Neural cell (in vitro differentiated cells): ENCODE data around the gene INPP5E. TPM values are rescaled to one million over a fixed set of nuclear protein-coding genes. Genes with fewer than 3 reads are reported as not detected.

Experiments
- H2AFZ ChIP-seq: fragments of 200-600, 300-800 bp; sonication (generic), shearing (Covaris generic); 2 replicates; pipeline ENCODE4 v1.6.0; 2014; ENCODE audit warnings: low read depth, mild to moderate bottlenecking, antibody characterized with exemption, low read length, moderate library complexity
- H3F3A ChIP-seq: fragments of 200-600 bp; shearing (Covaris generic); 2 replicates; pipeline ENCODE4 v1.6.1; 2016; ENCODE audit warnings: mild to moderate bottlenecking, moderate library complexity, mixed read lengths, antibody characterized with exemption, low read length; ENCODE audit not compliant: insufficient read depth, poor library complexity, severe bottlenecking
- H3K27ac ChIP-seq: fragments of 200-600, 300-800 bp; sonication (generic), shearing (Covaris generic); 2 replicates; pipeline ENCODE4 v1.5.1; 2014; ENCODE audit warnings: mild to moderate bottlenecking, low read length, moderate library complexity
- H3K27me3 ChIP-seq: fragments of 300-800, 200-600 bp; sonication (generic), shearing (Covaris generic); 2 replicates; pipeline ENCODE4 v1.6.0; 2014; ENCODE audit warnings: mild to moderate bottlenecking, low read depth, low read length, moderate library complexity; ENCODE audit not compliant: insufficient read depth
- H3K36me3 ChIP-seq: fragments of 300-800, 200-600 bp; sonication (generic), shearing (Covaris generic); 2 replicates; pipeline ENCODE4 v1.5.1; 2014; ENCODE audit warnings: mild to moderate bottlenecking, antibody characterized with exemption, low read length, moderate library complexity; ENCODE audit not compliant: insufficient read depth
- H3K4me2 ChIP-seq: fragments of 300-800, 200-600 bp; sonication (generic), shearing (Covaris generic); 2 replicates; pipeline ENCODE4 v1.6.0; 2014; ENCODE audit warnings: mild to moderate bottlenecking, low read length
- H3K4me3 ChIP-seq: fragments of 300-800, 200-600 bp; sonication (generic), shearing (Covaris generic); 2 replicates; pipeline ENCODE4 v1.5.1; 2014; ENCODE audit warnings: mild to moderate bottlenecking, low read length, moderate library complexity
- H3K79me2 ChIP-seq: fragments of 200-600 bp; shearing (Covaris generic); replicated peaks from 2 replicates; pipeline ENCODE4 v1.6.0; 2014; ENCODE audit warnings: mild to moderate bottlenecking, low read length, moderate library complexity; ENCODE audit not compliant: insufficient read depth
- H3K9ac ChIP-seq: fragments of 300-800, 200-600 bp; sonication (generic), shearing (Covaris generic); 2 replicates; pipeline ENCODE4 v1.6.1; 2016; ENCODE audit warnings: mild to moderate bottlenecking, low read length, mixed read lengths
- H3K9me2 ChIP-seq: fragments of 200-600 bp; shearing (Covaris generic); 2 replicates; pipeline ENCODE4 v1.6.1; 2016; ENCODE audit warnings: mild to moderate bottlenecking, low read length, mixed read lengths; ENCODE audit not compliant: insufficient read depth
- H3K9me3 ChIP-seq: fragments of 200-600, 300-800 bp; sonication (generic), shearing (Covaris generic); 2 replicates; pipeline ENCODE4 v1.6.1; 2016; ENCODE audit warnings: mild to moderate bottlenecking, mixed run types, low read length, moderate library complexity, mixed read lengths
- H4K20me1 ChIP-seq: fragments of 200-600 bp; shearing (Covaris generic); 2 replicates; pipeline ENCODE4 v1.6.1; 2016; ENCODE audit warnings: mild to moderate bottlenecking, mixed run types; ENCODE audit not compliant: insufficient read depth
- EP300 ChIP-seq: fragments of 450-650 bp; conservative IDR thresholded peaks from 2 replicates; pipeline ENCODE4 v1.6.1; 2014; ENCODE audit warnings: antibody characterized with exemption, mild to moderate bottlenecking, moderate library complexity; ENCODE audit not compliant: poor library complexity, severe bottlenecking
- EZH2 ChIP-seq: fragments of 200-600, 300-800 bp; shearing (Covaris generic), sonication (generic); IDR thresholded peaks from 2 replicates; pipeline ENCODE4 v1.6.1; 2014; ENCODE audit warnings: antibody characterized with exemption, low read length, borderline replicate concordance, mild to moderate bottlenecking; ENCODE audit not compliant: insufficient read depth, poor library complexity, severe bottlenecking
- MXI1 ChIP-seq: fragments of 450-650 bp; conservative IDR thresholded peaks from 2 replicates; pipeline ENCODE4 v1.6.1; 2014; ENCODE audit warnings: antibody characterized with exemption, mild to moderate bottlenecking; ENCODE audit not compliant: poor library complexity, severe bottlenecking
- POLR2AphosphoS5 ChIP-seq: IDR thresholded peaks from 2 replicates; pipeline ENCODE4 v1.6.1; 2012
- RAD21 ChIP-seq: fragments of 450-650 bp; conservative IDR thresholded peaks from 2 replicates; pipeline ENCODE4 v1.6.1; 2014; ENCODE audit warnings: antibody characterized with exemption, mild to moderate bottlenecking, moderate library complexity
- SMC3 ChIP-seq: fragments of 450-650 bp; conservative IDR thresholded peaks from 2 replicates; pipeline ENCODE4 v1.6.1; 2014; ENCODE audit warnings: antibody characterized with exemption, mild to moderate bottlenecking, moderate library complexity; ENCODE audit not compliant: poor library complexity
- TAF1 ChIP-seq: IDR thresholded peaks from 2 replicates; pipeline ENCODE4 v1.6.1; 2012; ENCODE audit warnings: low read depth
- polyA plus RNA-seq: library from polyadenylated mRNA; depleted of rRNA; stranded (reverse); fragments of >200 nt; gene quantifications from 2 replicates; pipeline ENCODE4 v1.2.3, GENCODE V29; 2014
- TF ChIP-seq, protein P1 (sequence below): fragments of 450-650 bp; IDR thresholded peaks from 2 replicates; pipeline ENCODE4 v1.5.1; 2014; ENCODE audit warnings: antibody characterized with exemption, mild to moderate bottlenecking, moderate library complexity; ENCODE audit not compliant: poor library complexity, severe bottlenecking
- TF ChIP-seq, protein P2 (sequence below): IDR thresholded peaks from 2 replicates; pipeline ENCODE4 v1.6.1; 2012; ENCODE audit warnings: borderline replicate concordance

Gene INPP5E
- polyA plus RNA-seq, 1 donor from 2014 or later: 17.9 TPM

DNA sequence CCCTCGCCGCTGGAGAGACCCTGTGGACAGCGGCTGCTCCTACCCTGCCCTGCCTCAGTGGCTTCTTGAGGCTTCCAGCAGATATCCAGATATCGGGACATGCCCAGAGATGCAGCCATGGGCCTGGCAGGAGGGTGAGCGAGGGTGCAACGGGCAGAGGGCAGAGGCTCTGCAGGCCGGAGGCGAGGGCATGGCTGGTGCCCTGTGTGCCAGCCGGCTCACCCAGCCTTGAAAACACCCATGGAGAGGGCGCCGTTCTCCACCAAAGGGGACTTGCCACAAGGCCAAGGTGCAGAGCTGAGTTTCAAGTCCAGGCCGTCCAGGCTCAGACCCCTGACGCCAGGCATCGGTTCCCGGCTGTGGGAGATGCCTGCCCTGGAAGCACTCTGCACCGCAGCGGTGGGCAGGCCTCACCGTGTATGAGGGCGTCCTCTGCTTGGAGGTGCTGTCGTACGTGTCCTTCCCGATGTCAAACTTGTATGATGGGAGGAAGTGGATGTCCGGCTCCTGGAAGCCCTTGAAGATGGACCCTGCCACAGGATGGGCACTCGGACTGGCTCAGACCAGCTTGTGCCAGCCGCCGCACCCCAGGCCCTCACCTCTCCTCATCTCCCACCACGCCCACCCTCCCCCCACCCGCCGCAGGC, 8.9 kb downstream of the INPP5E start:
- Histone ChIP-seq H3K27me3 (no peaks in the 10 kb centered on the region), H3K36me3 (no peaks in the 10 kb centered on the region), H3K9me2 (no peaks in the 10 kb centered on the region), H3K4me3 (no peak overlapping the region), H3K79me2 (peaks cover 4% of the 10 kb centered on the region), H3F3A (no peaks in the 10 kb centered on the region), H4K20me1 (no peaks in the 10 kb centered on the region), H3K9me3 (no peaks in the 10 kb centered on the region), H3K9ac (no peak overlapping the region), H3K27ac (no peak overlapping the region), H2AFZ (no peak overlapping the region), H3K4me2 (no peak overlapping the region)
- TF ChIP-seq POLR2AphosphoS5 (no peak), SMC3 (no peak), RAD21 (no peak)
- TF ChIP-seq, protein P1, sequence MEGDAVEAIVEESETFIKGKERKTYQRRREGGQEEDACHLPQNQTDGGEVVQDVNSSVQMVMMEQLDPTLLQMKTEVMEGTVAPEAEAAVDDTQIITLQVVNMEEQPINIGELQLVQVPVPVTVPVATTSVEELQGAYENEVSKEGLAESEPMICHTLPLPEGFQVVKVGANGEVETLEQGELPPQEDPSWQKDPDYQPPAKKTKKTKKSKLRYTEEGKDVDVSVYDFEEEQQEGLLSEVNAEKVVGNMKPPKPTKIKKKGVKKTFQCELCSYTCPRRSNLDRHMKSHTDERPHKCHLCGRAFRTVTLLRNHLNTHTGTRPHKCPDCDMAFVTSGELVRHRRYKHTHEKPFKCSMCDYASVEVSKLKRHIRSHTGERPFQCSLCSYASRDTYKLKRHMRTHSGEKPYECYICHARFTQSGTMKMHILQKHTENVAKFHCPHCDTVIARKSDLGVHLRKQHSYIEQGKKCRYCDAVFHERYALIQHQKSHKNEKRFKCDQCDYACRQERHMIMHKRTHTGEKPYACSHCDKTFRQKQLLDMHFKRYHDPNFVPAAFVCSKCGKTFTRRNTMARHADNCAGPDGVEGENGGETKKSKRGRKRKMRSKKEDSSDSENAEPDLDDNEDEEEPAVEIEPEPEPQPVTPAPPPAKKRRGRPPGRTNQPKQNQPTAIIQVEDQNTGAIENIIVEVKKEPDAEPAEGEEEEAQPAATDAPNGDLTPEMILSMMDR: no peak

DNA sequence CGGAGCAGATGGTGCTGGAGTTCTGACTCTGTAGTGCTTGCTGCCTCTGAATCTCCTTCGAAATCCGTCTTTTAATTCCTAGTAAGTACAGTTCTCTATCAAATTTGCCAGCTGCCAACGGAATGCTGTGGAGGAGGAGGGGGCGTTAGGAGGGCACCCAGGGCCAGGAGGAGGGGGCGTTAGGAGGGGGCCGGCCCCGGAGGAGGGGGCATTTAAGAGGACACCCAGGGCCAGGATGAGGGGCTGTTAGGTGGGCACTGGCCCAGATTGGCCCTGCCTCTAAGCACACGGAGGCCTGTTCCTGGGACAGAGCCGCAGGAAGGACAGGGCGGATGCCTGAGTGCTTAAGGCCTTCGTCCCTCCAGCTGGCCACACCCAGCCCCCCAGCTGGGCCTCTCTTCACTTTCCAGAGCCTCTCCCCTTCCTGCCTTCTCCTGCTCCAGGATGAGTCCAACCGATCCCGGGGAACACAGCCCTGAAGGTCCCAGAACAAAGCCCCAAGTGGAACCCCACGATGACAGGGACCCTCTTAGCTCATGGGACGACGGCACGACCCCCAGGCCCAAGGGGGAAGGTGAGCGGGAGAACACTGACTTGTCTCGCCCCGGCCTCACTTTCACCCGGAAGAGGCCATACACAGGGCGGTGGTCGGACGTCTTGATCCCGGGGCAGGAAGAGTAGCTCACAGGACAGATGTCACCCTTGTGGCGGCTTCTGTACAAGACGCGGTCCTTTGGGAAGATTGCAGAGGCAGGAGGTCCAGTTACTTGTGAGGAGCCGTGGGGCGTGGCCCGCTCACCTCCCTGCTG, 9.8 kb downstream of the INPP5E start:
- Histone ChIP-seq H3K4me3 (no peak overlapping the region), H3K79me2 (peaks cover 2% of the 10 kb centered on the region), H3K36me3 (no peaks in the 10 kb centered on the region), H3K27ac (no peak overlapping the region), H3K9me3 (no peaks in the 10 kb centered on the region), H3K4me2 (no peak overlapping the region), H3F3A (no peaks in the 10 kb centered on the region), H4K20me1 (no peaks in the 10 kb centered on the region), H2AFZ (no peak overlapping the region), H3K9me2 (no peaks in the 10 kb centered on the region), H3K9ac (no peak overlapping the region), H3K27me3 (no peaks in the 10 kb centered on the region)
- TF ChIP-seq POLR2AphosphoS5 (no peak), TAF1 (no peak), SMC3 (no peak), EZH2 (no peak), MXI1 (no peak), RAD21 (no peak), EP300 (no peak)
- TF ChIP-seq, protein P1: no peak
- TF ChIP-seq, protein P2, sequence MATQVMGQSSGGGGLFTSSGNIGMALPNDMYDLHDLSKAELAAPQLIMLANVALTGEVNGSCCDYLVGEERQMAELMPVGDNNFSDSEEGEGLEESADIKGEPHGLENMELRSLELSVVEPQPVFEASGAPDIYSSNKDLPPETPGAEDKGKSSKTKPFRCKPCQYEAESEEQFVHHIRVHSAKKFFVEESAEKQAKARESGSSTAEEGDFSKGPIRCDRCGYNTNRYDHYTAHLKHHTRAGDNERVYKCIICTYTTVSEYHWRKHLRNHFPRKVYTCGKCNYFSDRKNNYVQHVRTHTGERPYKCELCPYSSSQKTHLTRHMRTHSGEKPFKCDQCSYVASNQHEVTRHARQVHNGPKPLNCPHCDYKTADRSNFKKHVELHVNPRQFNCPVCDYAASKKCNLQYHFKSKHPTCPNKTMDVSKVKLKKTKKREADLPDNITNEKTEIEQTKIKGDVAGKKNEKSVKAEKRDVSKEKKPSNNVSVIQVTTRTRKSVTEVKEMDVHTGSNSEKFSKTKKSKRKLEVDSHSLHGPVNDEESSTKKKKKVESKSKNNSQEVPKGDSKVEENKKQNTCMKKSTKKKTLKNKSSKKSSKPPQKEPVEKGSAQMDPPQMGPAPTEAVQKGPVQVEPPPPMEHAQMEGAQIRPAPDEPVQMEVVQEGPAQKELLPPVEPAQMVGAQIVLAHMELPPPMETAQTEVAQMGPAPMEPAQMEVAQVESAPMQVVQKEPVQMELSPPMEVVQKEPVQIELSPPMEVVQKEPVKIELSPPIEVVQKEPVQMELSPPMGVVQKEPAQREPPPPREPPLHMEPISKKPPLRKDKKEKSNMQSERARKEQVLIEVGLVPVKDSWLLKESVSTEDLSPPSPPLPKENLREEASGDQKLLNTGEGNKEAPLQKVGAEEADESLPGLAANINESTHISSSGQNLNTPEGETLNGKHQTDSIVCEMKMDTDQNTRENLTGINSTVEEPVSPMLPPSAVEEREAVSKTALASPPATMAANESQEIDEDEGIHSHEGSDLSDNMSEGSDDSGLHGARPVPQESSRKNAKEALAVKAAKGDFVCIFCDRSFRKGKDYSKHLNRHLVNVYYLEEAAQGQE: no peak
